Ishikawa (cell line): ENCODE measurements around the gene CYP3A4.

ENCODE experiments used
- CEBPB ChIP-seq: IDR thresholded peaks from 2 replicates; pipeline ENCODE4 v1.6.1; 2012
- CREB1 ChIP-seq: IDR thresholded peaks from 2 replicates; pipeline ENCODE4 v1.6.1; 2012; ENCODE audit warnings: low read depth
- EGR1 ChIP-seq: IDR thresholded peaks from 2 replicates; pipeline ENCODE4 v1.6.1; 2012
- EP300 ChIP-seq: IDR thresholded peaks from 2 replicates; pipeline ENCODE4 v1.6.1; 2012; ENCODE audit warnings: borderline replicate concordance
- FOXM1 ChIP-seq: IDR thresholded peaks from 2 replicates; pipeline ENCODE4 v1.6.1; 2012; ENCODE audit warnings: low read depth, borderline replicate concordance
- NFIC ChIP-seq: IDR thresholded peaks from 2 replicates; pipeline ENCODE4 v1.6.1; 2012
- RAD21 ChIP-seq: IDR thresholded peaks from 2 replicates; pipeline ENCODE4 v1.6.1; 2012; ENCODE audit warnings: low read depth
- TAF1 ChIP-seq: IDR thresholded peaks from 2 replicates; pipeline ENCODE4 v1.6.1; 2012; ENCODE audit warnings: low read depth, mild to moderate bottlenecking
- TCF12 ChIP-seq: IDR thresholded peaks from 2 replicates; pipeline ENCODE4 v1.6.1; 2012; ENCODE audit warnings: low read depth
- TEAD4 ChIP-seq: IDR thresholded peaks from 2 replicates; pipeline ENCODE4 v1.6.1; 2012
- USF1 ChIP-seq: IDR thresholded peaks from 2 replicates; pipeline ENCODE4 v1.6.1; 2012
- YY1 ChIP-seq: IDR thresholded peaks from 2 replicates; pipeline ENCODE4 v1.6.1; 2012; ENCODE audit warnings: low read depth
- ZBTB7A ChIP-seq: IDR thresholded peaks from 2 replicates; pipeline ENCODE4 v1.6.1; 2012; ENCODE audit warnings: low read depth
- TF ChIP-seq, protein P1 (sequence below): IDR thresholded peaks from 2 replicates; pipeline ENCODE4 v1.6.1; 2012
- TF ChIP-seq, protein P2 (sequence below): IDR thresholded peaks from 2 replicates; pipeline ENCODE4 v1.6.1; 2012; ENCODE audit warnings: low read depth, mild to moderate bottlenecking

CYP3A4 gene

GRCh38 chr7:99730992-99731391 lies 53.0 kb downstream of the CYP3A4 start:
- no peak for TF ChIP-seq TEAD4
- TF ChIP-seq NFIC = no peak
- TF ChIP-seq USF1 = no peak
- TF ChIP-seq CEBPB = no peak
- TF ChIP-seq EGR1 = no peak
- no peak for TF ChIP-seq ZBTB7A
- no peak for TF ChIP-seq TAF1
- TF ChIP-seq RAD21 = no peak
- no peak for TF ChIP-seq YY1
- TF ChIP-seq EP300 = no peak
- TF ChIP-seq FOXM1 = no peak
- TF ChIP-seq, protein P1, sequence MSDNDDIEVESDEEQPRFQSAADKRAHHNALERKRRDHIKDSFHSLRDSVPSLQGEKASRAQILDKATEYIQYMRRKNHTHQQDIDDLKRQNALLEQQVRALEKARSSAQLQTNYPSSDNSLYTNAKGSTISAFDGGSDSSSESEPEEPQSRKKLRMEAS = no peak

DNA sequence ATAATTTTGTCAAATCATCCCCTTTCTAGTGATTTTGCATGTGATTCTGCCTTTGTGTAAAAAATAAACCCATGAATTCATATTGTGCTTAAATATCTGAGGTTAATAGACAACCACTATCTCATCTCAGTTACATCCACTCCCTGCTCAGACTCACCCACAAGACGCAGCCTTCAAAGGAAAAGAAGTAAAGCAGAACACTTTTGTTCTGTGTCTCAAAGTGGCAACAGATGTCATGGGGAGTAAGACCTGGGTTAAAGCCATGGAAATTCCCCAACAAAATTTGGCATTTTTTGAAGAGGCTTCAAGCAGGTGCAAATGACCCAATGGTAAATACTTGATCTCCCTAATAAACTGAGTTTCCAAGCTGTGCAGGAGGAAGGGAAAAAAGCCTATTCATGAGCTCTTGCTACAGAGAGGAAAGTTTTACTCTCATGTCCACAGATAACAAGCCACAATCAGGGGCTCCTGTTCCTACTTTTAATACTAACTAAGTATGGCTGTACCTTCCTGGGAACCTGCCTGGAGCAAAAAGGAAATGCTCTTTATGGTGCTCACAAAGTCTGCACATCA lies 53.7 kb downstream of the CYP3A4 start:
- TF ChIP-seq EGR1 (no peak), YY1 (no peak), EP300 (no peak), CREB1 (no peak), CEBPB (no peak), TCF12 (no peak), TAF1 (no peak), NFIC (no peak), USF1 (no peak), RAD21 (no peak), FOXM1 (no peak), ZBTB7A (no peak)
- TF ChIP-seq, protein P1 = no peak

DNA sequence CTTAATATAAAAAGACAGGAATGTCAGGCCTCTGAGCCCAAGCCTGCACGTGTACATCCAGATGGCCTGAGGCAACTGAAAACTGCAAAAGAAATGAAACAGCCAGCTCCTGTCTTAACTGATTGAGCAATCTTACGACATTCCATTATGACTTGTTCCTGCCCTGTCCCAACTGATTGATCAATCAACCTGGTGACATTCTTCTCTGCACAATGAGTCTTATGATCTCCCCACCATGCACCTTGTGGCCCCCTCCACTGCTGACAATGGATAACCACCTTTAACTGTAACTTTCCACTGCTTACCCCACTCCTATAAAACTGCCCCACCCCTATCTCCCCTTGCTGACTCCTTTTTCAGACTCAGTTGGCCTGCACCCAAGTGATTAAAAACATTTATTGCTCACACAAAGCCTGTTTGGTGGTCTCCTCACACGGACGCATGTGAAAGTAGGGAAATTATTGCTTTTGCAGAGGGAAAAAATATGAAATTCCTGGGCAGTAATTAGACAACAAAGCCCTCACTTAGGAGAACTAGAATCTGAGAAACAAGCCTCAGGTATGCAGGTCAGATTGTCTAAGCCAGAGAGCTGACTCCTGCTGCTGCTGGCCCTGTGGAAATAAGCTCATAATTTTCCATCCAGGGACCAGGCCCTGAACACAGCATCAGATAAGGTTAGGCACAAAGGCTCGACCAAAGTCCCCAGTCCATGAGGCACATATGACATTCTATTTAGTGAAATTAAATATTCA lies 54.3 kb downstream of the CYP3A4 start:
- TF ChIP-seq RAD21 = no peak
- TF ChIP-seq FOXM1 = no peak
- TF ChIP-seq TCF12 = no peak
- no peak for TF ChIP-seq YY1
- TF ChIP-seq TEAD4 = no peak
- no peak for TF ChIP-seq EP300
- TF ChIP-seq, protein P2, sequence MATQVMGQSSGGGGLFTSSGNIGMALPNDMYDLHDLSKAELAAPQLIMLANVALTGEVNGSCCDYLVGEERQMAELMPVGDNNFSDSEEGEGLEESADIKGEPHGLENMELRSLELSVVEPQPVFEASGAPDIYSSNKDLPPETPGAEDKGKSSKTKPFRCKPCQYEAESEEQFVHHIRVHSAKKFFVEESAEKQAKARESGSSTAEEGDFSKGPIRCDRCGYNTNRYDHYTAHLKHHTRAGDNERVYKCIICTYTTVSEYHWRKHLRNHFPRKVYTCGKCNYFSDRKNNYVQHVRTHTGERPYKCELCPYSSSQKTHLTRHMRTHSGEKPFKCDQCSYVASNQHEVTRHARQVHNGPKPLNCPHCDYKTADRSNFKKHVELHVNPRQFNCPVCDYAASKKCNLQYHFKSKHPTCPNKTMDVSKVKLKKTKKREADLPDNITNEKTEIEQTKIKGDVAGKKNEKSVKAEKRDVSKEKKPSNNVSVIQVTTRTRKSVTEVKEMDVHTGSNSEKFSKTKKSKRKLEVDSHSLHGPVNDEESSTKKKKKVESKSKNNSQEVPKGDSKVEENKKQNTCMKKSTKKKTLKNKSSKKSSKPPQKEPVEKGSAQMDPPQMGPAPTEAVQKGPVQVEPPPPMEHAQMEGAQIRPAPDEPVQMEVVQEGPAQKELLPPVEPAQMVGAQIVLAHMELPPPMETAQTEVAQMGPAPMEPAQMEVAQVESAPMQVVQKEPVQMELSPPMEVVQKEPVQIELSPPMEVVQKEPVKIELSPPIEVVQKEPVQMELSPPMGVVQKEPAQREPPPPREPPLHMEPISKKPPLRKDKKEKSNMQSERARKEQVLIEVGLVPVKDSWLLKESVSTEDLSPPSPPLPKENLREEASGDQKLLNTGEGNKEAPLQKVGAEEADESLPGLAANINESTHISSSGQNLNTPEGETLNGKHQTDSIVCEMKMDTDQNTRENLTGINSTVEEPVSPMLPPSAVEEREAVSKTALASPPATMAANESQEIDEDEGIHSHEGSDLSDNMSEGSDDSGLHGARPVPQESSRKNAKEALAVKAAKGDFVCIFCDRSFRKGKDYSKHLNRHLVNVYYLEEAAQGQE = no peak
- no peak for TF ChIP-seq ZBTB7A
- no peak for TF ChIP-seq EGR1

GRCh38 chr7:99728615-99729014 lies 55.4 kb downstream of the CYP3A4 start:
- TF ChIP-seq EGR1 (no peak), TEAD4 (no peak), EP300 (no peak), RAD21 (no peak), FOXM1 (no peak), TAF1 (no peak), ZBTB7A (no peak), TCF12 (no peak), USF1 (no peak), CEBPB (no peak), NFIC (no peak), CREB1 (no peak), YY1 (no peak)
- TF ChIP-seq, protein P1 = no peak
- TF ChIP-seq, protein P2 = no peak
